Nephron progenitor cell (in vitro differentiated cells): ENCODE results near the gene UBE2J2.

Experiments used
- DNase-seq: peaks from one replicate; pipeline ENCODE4 v3.0.0; 2021
- H3K27ac Mint-ChIP-seq: 2 replicates; pipeline ENCODE4 v1.8.0; 2021; ENCODE audit warnings: mild to moderate bottlenecking, moderate library complexity, mixed read lengths
- H3K27me3 Mint-ChIP-seq: 2 replicates; pipeline ENCODE4 v1.8.0; 2021; ENCODE audit warnings: mild to moderate bottlenecking, low read depth, mixed read lengths; ENCODE audit not compliant: poor library complexity
- H3K36me3 Mint-ChIP-seq: 2 replicates; pipeline ENCODE4 v1.8.0; 2021; ENCODE audit warnings: low read depth, mixed read lengths
- H3K4me1 Mint-ChIP-seq: 2 replicates; pipeline ENCODE4 v1.8.0; 2021; ENCODE audit warnings: mixed read lengths
- H3K4me3 Mint-ChIP-seq: 2 replicates; pipeline ENCODE4 v1.8.0; 2021; ENCODE audit warnings: mild to moderate bottlenecking, moderate library complexity, mixed read lengths
- H3K9me3 Mint-ChIP-seq: 2 replicates; pipeline ENCODE4 v1.8.0; 2021; ENCODE audit warnings: mild to moderate bottlenecking, moderate library complexity, mixed read lengths
- TF ChIP-seq, protein P1 (sequence below): fragments of 200-600 bp; sonication (generic); IDR thresholded peaks from 2 replicates; pipeline ENCODE4 v1.5.0; 2021; ENCODE audit warnings: antibody characterized with exemption

UBE2J2 gene

GRCh38 chr1:1246577-1247340 is 26.9 kb downstream of the UBE2J2 start, which contains the start of gene C1QTNF12:
Gene C1QTNF12 (minus strand): TSS chr1:1246722. CDS start chr1:1246690, 32 bp downstream.
- Mint-ChIP-seq H3K9me3 (no peaks in the 10 kb centered on the region), H3K4me1 (peaks cover 5% of the 10 kb centered on the region), H3K27ac (no peak within 1 kb of the TSS), H3K36me3 (no peaks in the 10 kb centered on the region), H3K27me3 (peaks cover 16% of the 10 kb centered on the region), H3K4me3 (no peak within 1 kb of the TSS)
- TF ChIP-seq, protein P1, sequence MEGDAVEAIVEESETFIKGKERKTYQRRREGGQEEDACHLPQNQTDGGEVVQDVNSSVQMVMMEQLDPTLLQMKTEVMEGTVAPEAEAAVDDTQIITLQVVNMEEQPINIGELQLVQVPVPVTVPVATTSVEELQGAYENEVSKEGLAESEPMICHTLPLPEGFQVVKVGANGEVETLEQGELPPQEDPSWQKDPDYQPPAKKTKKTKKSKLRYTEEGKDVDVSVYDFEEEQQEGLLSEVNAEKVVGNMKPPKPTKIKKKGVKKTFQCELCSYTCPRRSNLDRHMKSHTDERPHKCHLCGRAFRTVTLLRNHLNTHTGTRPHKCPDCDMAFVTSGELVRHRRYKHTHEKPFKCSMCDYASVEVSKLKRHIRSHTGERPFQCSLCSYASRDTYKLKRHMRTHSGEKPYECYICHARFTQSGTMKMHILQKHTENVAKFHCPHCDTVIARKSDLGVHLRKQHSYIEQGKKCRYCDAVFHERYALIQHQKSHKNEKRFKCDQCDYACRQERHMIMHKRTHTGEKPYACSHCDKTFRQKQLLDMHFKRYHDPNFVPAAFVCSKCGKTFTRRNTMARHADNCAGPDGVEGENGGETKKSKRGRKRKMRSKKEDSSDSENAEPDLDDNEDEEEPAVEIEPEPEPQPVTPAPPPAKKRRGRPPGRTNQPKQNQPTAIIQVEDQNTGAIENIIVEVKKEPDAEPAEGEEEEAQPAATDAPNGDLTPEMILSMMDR: no peak
- DNase-seq: peak; percentile 54

DNA sequence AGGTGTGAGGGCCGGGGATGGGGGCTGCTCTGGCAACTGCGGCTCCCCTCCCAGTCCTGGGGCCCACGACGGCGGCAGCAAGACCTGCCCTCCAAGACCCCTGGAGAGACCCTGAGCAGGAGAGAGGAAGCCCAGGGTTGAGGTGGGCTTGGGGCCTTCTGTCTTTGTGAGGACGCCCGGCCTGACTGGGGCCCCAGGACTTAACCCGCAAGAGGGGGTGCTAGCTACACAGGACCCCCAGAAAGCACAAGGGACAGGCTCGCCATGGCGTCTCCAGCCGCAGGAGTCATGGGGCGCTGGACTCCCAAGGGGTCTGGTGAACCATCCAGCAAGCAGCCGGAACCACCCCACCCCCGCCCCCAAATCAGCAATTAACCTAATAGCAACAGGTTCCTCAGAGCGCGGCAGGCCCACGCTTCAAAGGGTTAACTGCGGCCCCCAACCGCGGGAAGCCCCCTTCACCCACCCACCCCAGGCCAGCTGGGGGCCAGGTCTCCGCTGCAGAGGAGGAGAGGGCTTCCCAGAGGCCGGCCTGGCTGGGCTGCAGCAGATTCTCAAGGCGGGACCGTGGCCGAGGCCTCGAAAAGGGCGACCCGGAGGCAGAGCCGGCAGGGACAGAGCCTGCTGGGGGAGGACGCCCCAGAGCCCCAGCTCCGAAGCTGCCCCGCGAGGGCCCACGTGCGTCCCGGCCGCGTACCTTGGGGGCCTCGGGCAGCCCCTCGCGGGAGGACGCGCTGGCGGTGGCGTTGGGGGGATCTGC is 27.7 kb downstream of the UBE2J2 start:
- Mint-ChIP-seq H3K4me3 (no peak overlapping the region), H3K27ac (no peak overlapping the region), H3K4me1 (peaks cover 5% of the 10 kb centered on the region), H3K9me3 (no peaks in the 10 kb centered on the region), H3K27me3 (peaks cover 16% of the 10 kb centered on the region), H3K36me3 (no peaks in the 10 kb centered on the region)
- TF ChIP-seq, protein P1: no peak
- no peak for DNase-seq

DNA sequence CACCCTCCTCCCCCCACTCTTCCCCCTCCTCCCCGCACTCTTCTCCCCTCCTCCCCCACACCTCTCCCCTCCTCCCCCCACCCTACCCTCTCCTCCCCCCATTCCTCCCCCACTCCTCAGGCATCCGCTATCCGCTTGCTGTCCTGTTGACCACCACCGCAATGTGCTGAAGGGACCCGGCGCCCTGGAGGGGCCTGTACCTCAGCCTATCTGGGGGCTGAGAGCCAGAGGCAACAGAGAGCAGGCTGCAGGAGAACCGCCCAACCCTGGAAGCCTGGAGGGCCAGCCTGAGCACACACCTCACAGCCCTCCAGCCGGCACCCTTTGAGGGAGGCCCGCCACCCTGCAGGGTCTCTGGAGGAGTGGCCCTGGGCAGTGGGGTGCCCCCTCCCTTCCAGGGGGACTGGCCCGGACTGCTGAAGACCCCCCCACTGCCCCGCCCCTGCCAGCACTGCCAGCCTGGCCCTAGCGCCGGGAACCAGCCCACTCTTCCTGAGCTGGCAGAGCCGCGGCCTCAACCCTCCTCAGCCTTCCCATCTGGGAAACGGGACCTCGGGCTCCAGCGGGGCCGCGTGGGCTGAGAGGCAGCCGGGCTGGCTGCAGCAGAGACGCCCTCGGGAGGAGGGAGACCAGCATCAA is 28.4 kb downstream of the UBE2J2 start:
- Mint-ChIP-seq H3K36me3 (no peaks in the 10 kb centered on the region), H3K27me3 (peaks cover 16% of the 10 kb centered on the region), H3K9me3 (no peaks in the 10 kb centered on the region), H3K4me3 (no peak overlapping the region), H3K27ac (no peak overlapping the region), H3K4me1 (peaks cover 3% of the 10 kb centered on the region)
- no peak for DNase-seq
- TF ChIP-seq, protein P1: no peak

GRCh38 chr1:1244192-1244811 is 29.4 kb downstream of the UBE2J2 start:
- H3K36me3 Mint-ChIP-seq: no peaks in the 10 kb centered on the region
- no peaks in the 10 kb centered on the region for H3K9me3 Mint-ChIP-seq
- TF ChIP-seq, protein P1: no peak
- H3K27me3 Mint-ChIP-seq: peaks cover 13% of the 10 kb centered on the region
- no peaks in the 10 kb centered on the region for H3K4me1 Mint-ChIP-seq
- no peak for DNase-seq
- no peak overlapping the region for H3K4me3 Mint-ChIP-seq
- no peak overlapping the region for H3K27ac Mint-ChIP-seq

DNA sequence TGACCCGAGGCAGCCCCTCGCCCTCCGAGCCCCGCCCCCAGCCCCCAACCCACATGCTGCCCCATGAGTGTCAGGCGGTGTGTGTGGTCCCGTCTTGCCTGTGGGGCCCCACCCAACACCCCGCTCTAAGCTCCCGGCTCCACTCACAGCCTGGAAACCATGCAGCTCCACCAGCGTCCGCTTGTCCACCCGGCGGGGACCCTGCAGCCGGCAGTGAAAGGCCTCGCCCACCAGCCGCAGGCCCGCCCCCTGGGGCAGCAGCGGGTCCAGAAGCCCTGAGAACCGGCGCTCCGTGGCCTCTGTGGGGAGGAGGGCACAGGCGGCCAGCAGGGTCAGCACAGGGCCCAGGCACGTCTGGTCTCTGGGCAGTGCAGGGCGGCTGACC is 29.9 kb downstream of the UBE2J2 start:
- TF ChIP-seq, protein P1: no peak
- peaks cover 3% of the 10 kb centered on the region for H3K4me1 Mint-ChIP-seq
- no peak overlapping the region for H3K4me3 Mint-ChIP-seq
- H3K27me3 Mint-ChIP-seq: peaks cover 13% of the 10 kb centered on the region
- DNase-seq: peak; percentile 57
- H3K27ac Mint-ChIP-seq: no peak overlapping the region
- H3K36me3 Mint-ChIP-seq: no peaks in the 10 kb centered on the region
- H3K9me3 Mint-ChIP-seq: no peaks in the 10 kb centered on the region
